Measurements from ENCODE around the gene SLAMF6. TPM values are rescaled to one million over a fixed set of nuclear protein-coding genes. Genes with fewer than 3 reads are reported as not detected.
"Not testable (repeated sequence)": the region's sequence is repeated elsewhere in the genome, so short reads cannot be mapped to it uniquely, and the experiment has no call there.

Gene SLAMF6
- total RNA-seq, 1 experiment from 2014 or later = not detected

DNA sequence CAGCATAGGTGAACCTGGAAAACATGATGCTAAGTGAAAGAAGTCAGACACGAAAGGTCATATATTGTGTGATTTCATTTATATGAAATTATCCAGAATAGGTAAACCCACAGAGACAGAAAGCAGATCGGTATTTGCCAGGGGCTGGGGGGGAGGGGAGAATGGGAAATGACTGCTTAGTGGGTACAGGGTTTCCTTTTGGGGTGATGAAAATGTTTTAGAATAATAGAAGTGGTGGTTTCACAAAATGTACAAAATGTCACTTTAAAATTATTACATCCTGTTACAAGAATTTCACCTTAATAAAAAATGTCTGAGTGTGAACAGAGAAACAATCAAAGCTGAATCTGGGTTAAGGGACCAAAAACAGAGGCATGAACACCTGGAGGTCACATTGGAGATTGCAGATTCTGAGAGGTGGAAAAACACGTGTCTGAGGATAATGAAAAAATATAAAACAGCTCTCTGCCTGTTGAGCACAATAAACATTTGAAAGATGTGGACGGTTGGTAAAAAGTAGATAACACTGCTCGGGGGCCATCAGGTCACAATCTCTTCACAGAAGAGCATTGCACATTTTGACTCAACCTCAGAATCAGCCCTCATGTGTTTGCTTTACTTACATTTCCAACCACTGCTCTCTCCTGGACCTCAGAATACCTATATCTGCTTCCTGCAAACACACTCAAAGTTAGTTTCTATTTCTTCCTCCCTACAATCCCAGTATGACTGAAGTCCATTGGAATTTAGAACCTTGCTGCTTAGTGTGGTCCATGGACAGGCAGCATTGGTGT lies 3.2 kb downstream of the SLAMF6 start:
- Mint-ChIP-seq H3K4me1 (ENCODE audit: insufficient read depth, unreplicated experiment) (peaks cover 18% of the 10 kb centered on the region), H3K36me3 (ENCODE audit: insufficient read depth, unreplicated experiment) (no peaks in the 10 kb centered on the region), H3K4me3 (ENCODE audit: unreplicated experiment) (no peak overlapping the region), H3K27me3 (ENCODE audit: insufficient read depth, unreplicated experiment) (peaks cover 17% of the 10 kb centered on the region), H3K27ac (ENCODE audit: low read depth, unreplicated experiment) (peak overlapping the region; percentile 5), H3K9me3 (ENCODE audit: unreplicated experiment) (no peaks in the 10 kb centered on the region)
- no TSS peak for BruUV-seq (replicated peaks)
- DNase-seq (ENCODE audit: unreplicated experiment) = peak; percentile 22
- TF ChIP-seq CTCF (IDR thresholded peaks at IDR 0.05; ENCODE audit: unreplicated experiment) = no peak
- CTCF ChIA-PET = interaction anchor here (0.5 kb wide), 1 partner anchor 45 kb away, joined by 3 read pairs; no protein-coding TSS in a partner anchor
- POLR2A ChIA-PET = interaction anchor here (0.7 to 1.1 kb wide), 2 partner anchors 22 to 666 kb away, joined by 3 to 5 read pairs; no protein-coding TSS in a partner anchor
- intact Hi-C loops (cut with micrococcal nuclease) = no loop called here

- CTCF ChIA-PET = interaction anchor here (0.6 to 1.2 kb wide), 2 partner anchors 27 to 234 kb away, joined by 3 to 4 read pairs; no protein-coding TSS in a partner anchor
- H3K4me3 Mint-ChIP-seq (ENCODE audit: unreplicated experiment); DNase-seq (ENCODE audit: unreplicated experiment); POLR2A ChIA-PET; BruUV-seq (replicated peaks); intact Hi-C loops (cut with micrococcal nuclease); H3K36me3 Mint-ChIP-seq (ENCODE audit: insufficient read depth, unreplicated experiment); H3K9me3 Mint-ChIP-seq (ENCODE audit: unreplicated experiment); H3K27ac Mint-ChIP-seq (ENCODE audit: low read depth, unreplicated experiment): not testable (repeated sequence)
- peaks cover 18% of the 10 kb centered on the region for H3K4me1 Mint-ChIP-seq (ENCODE audit: insufficient read depth, unreplicated experiment)
- peaks cover 41% of the 10 kb centered on the region for H3K27me3 Mint-ChIP-seq (ENCODE audit: insufficient read depth, unreplicated experiment)
These were observed 5.5 kb downstream of the SLAMF6 start for GRCh38 chr1:160517519-160517918.

DNA sequence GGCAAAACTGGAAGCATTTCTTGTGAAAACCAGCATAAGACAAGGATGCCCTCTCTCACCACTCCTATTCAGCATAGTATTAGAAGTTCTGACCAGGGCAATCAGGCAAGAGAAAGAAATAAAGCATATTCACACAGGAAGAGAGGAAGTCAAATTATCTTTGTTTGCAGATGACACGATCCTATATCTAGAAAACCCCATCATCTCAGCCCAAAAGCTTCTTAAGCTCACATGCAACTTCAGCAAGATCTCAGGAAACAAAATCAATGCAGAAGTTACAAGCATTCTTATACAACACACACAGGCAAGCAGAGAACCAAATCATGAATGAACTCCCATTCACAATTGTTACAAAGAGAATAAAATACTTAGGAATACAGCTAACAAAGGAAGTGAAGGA lies 7.1 kb downstream of the SLAMF6 start:
- H3K27ac Mint-ChIP-seq (ENCODE audit: low read depth, unreplicated experiment); POLR2A ChIA-PET; H3K9me3 Mint-ChIP-seq (ENCODE audit: unreplicated experiment); DNase-seq (ENCODE audit: unreplicated experiment); H3K36me3 Mint-ChIP-seq (ENCODE audit: insufficient read depth, unreplicated experiment); H3K4me3 Mint-ChIP-seq (ENCODE audit: unreplicated experiment); BruUV-seq (replicated peaks); intact Hi-C loops (cut with micrococcal nuclease): not testable (repeated sequence)
- CTCF ChIA-PET = interaction anchor here (1.1 kb wide), 1 partner anchor 159 kb away, joined by 3 read pairs; no protein-coding TSS in a partner anchor
- Mint-ChIP-seq H3K27me3 (ENCODE audit: insufficient read depth, unreplicated experiment) (peaks cover 43% of the 10 kb centered on the region), H3K4me1 (ENCODE audit: insufficient read depth, unreplicated experiment) (peaks cover 12% of the 10 kb centered on the region)

DNA sequence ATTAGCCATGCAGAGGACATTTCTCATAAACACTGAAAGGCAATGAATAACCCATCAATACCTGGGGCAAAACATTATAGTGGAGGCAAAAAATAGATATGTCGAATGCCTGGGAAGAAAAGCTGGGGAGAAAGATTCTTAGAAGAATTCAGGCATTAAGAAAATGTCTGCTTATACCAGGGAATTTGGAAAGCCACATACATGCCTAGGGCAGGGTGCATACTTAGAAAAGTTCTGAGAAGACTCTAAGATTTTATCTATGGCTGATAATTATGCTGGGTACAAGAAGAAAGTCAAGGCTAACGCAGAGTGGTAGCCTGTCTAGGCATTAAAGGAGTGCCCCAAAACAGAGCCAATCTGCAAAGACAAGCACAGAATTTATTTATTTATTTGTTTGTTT lies 18.4 kb downstream of the SLAMF6 start:
- CTCF ChIA-PET = interaction anchor here (0.5 to 1.2 kb wide), 2 partner anchors 59 to 117 kb away, joined by 3 to 4 read pairs; no protein-coding TSS in a partner anchor
- Mint-ChIP-seq H3K9me3 (ENCODE audit: unreplicated experiment) (peaks cover 34% of the 10 kb centered on the region), H3K36me3 (ENCODE audit: insufficient read depth, unreplicated experiment) (no peaks in the 10 kb centered on the region), H3K4me1 (ENCODE audit: insufficient read depth, unreplicated experiment) (no peaks in the 10 kb centered on the region), H3K4me3 (ENCODE audit: unreplicated experiment) (no peak overlapping the region), H3K27me3 (ENCODE audit: insufficient read depth, unreplicated experiment) (peaks cover 78% of the 10 kb centered on the region), H3K27ac (ENCODE audit: low read depth, unreplicated experiment) (no peak overlapping the region)
- intact Hi-C loops (cut with micrococcal nuclease) = no loop called here
- POLR2A ChIA-PET = no interaction called here
- no TSS peak for BruUV-seq (replicated peaks)
- TF ChIP-seq CTCF (IDR thresholded peaks at IDR 0.05; ENCODE audit: unreplicated experiment) = no peak
- no peak for DNase-seq (ENCODE audit: unreplicated experiment)

- Mint-ChIP-seq H3K27ac (ENCODE audit: low read depth, unreplicated experiment) (no peak overlapping the region), H3K9me3 (ENCODE audit: unreplicated experiment) (peaks cover 34% of the 10 kb centered on the region), H3K4me1 (ENCODE audit: insufficient read depth, unreplicated experiment) (no peaks in the 10 kb centered on the region), H3K36me3 (ENCODE audit: insufficient read depth, unreplicated experiment) (no peaks in the 10 kb centered on the region), H3K4me3 (ENCODE audit: unreplicated experiment) (no peak overlapping the region), H3K27me3 (ENCODE audit: insufficient read depth, unreplicated experiment) (peaks cover 62% of the 10 kb centered on the region)
- intact Hi-C loops (cut with micrococcal nuclease) = no loop called here
- ChIA-PET CTCF (no interaction called here), POLR2A (interaction anchor here (0.6 kb wide), 1 partner anchor 14 kb away, joined by 3 read pairs; no protein-coding TSS in a partner anchor)
- no peak for TF ChIP-seq CTCF (IDR thresholded peaks at IDR 0.05; ENCODE audit: unreplicated experiment)
- DNase-seq (ENCODE audit: unreplicated experiment) = no peak
- BruUV-seq (replicated peaks) = no TSS peak
These were observed 20.0 kb downstream of the SLAMF6 start for GRCh38 chr1:160503087-160503486.
